HepG2 (cell line): ENCODE data around the gene PALM. TPM values are rescaled to one million over a fixed set of nuclear protein-coding genes. Genes with fewer than 3 reads are reported as not detected.
A peak's percentile ranks its signal among the peaks of the same experiment; 100 is the strongest.

ENCODE experiments used
- BRD4 ChIP-seq: sonication (generic); formaldehyde crosslinking; IDR thresholded peaks from 2 replicates; pipeline ENCODE4 v1.4.0; 2020; ENCODE audit warnings: missing genetic modification reagents
- CCAR2 ChIP-seq: fragments of 200-400 bp; formaldehyde crosslinking; optimal IDR thresholded peaks from 2 replicates; pipeline ENCODE3; 2018; ENCODE audit warnings: low read depth, mild to moderate bottlenecking, low read length, moderate library complexity
- CREM ChIP-seq, 2 experiments: sonication (generic) in 1 of 2; formaldehyde crosslinking in 1 of 2; IDR thresholded peaks; 2 replicates each; pipeline versions ENCODE4 v1.4.0 to v1.6.1; 2016 to 2020; ENCODE audit warnings: antibody characterized with exemption in 1 of 2, mild to moderate bottlenecking in 1 of 2, missing genetic modification reagents in 1 of 2
- ELF1 ChIP-seq: sonication (generic); formaldehyde crosslinking; IDR thresholded peaks from 2 replicates; pipeline ENCODE4 v1.4.0; 2020; ENCODE audit warnings: missing genetic modification reagents
- GATA4 ChIP-seq: sonication (generic); IDR thresholded peaks from 2 replicates; pipeline ENCODE4 v1.6.1; 2016; ENCODE audit warnings: antibody characterized with exemption, low read depth, borderline replicate concordance
- JDP2 ChIP-seq: sonication (generic); formaldehyde crosslinking; IDR thresholded peaks from 2 replicates; pipeline ENCODE4 v1.8.1; 2022; ENCODE audit warnings: missing genetic modification reagents, borderline replicate concordance
- KAT8 ChIP-seq: IDR thresholded peaks from 2 replicates; pipeline ENCODE4 v1.6.1; 2016; ENCODE audit warnings: missing genetic modification reagents, missing compliant biosample characterization
- MAFF ChIP-seq: IDR thresholded peaks from 2 replicates; pipeline ENCODE4 v1.6.1; 2011; ENCODE audit warnings: low read depth, low read length, improper control_type of control experiment
- MTA1 ChIP-seq: sonication (generic); formaldehyde crosslinking; IDR thresholded peaks from 2 replicates; pipeline ENCODE4 v1.4.0; 2020; ENCODE audit warnings: missing genetic modification reagents, mild to moderate bottlenecking, borderline replicate concordance
- MYNN ChIP-seq: sonication (generic); formaldehyde crosslinking; IDR thresholded peaks from 2 replicates; pipeline ENCODE4 v1.4.0; 2020; ENCODE audit warnings: mild to moderate bottlenecking, low read depth, missing genetic modification reagents
- NFATC3 ChIP-seq: sonication (generic); formaldehyde crosslinking; IDR thresholded peaks from 2 replicates; pipeline ENCODE4 v1.5.1; 2020; ENCODE audit warnings: mild to moderate bottlenecking, missing genetic modification reagents
- NKX3-1 ChIP-seq: sonication (generic); formaldehyde crosslinking; IDR thresholded peaks from 2 replicates; pipeline ENCODE4 v1.5.0; 2020; ENCODE audit warnings: missing genetic modification reagents
- RXRA ChIP-seq: sonication (generic); formaldehyde crosslinking; IDR thresholded peaks from 2 replicates; pipeline ENCODE4 v1.5.1; 2020; ENCODE audit warnings: missing genetic modification reagents
- RXRB ChIP-seq: IDR thresholded peaks from 2 replicates; pipeline ENCODE4 v1.6.1; 2016; ENCODE audit warnings: borderline replicate concordance, missing genetic modification reagents, missing compliant biosample characterization
- TAF1 ChIP-seq: sonication (generic); formaldehyde crosslinking; IDR thresholded peaks from 2 replicates; pipeline ENCODE4 v1.4.0; 2020; ENCODE audit warnings: missing genetic modification reagents
- ZBTB21 ChIP-seq: sonication (generic); formaldehyde crosslinking; IDR thresholded peaks from 2 replicates; pipeline ENCODE4 v1.4.0; 2020; ENCODE audit warnings: missing genetic modification reagents
- ZFX ChIP-seq: sonication (generic); formaldehyde crosslinking; IDR thresholded peaks from 2 replicates; pipeline ENCODE4 v1.4.0; 2020; ENCODE audit warnings: mild to moderate bottlenecking, low read depth, missing genetic modification reagents, moderate library complexity
- ZNF12 ChIP-seq: sonication (generic); formaldehyde crosslinking; IDR thresholded peaks from 2 replicates; pipeline ENCODE4 v1.5.0; 2020; ENCODE audit warnings: missing genetic modification reagents
- ZNF205 ChIP-seq: IDR thresholded peaks from 2 replicates; pipeline ENCODE4 v1.6.1; 2018; ENCODE audit warnings: missing biosample characterization, missing genetic modification reagents
- ZNF292 ChIP-seq: sonication (generic); formaldehyde crosslinking; IDR thresholded peaks from 2 replicates; pipeline ENCODE4 v1.8.1; 2022; ENCODE audit warnings: mild to moderate bottlenecking, low read depth, missing genetic modification reagents, borderline replicate concordance
- ZNF337 ChIP-seq: sonication (generic); formaldehyde crosslinking; IDR thresholded peaks from 2 replicates; pipeline ENCODE4 v1.5.1; 2020; ENCODE audit warnings: missing genetic modification reagents, low read depth, mild to moderate bottlenecking, borderline replicate concordance
- ZSCAN29 ChIP-seq: sonication (generic); formaldehyde crosslinking; conservative IDR thresholded peaks from 2 replicates; pipeline ENCODE4 v1.4.0; 2020; ENCODE audit warnings: mild to moderate bottlenecking, missing genetic modification reagents
- polyA plus RNA-seq, 8 experiments: library from polyadenylated mRNA; depleted of rRNA in 3 of 8; stranded (reverse) in 7 of 8; unstranded in 1 of 8; fragments of >200 nt; fragmentation: Illumina TruSeq in 4 of 8; extraction: Trizol in 4 of 8; gene quantifications; 2 replicates each; pipeline versions ENCODE4 v1.2.1 to v1.2.3, GENCODE V29; 2011 to 2016; ENCODE audit warnings: low read depth in 4 of 8, missing spikeins in 1 of 8, mixed read lengths in 1 of 8; ENCODE audit not compliant: insufficient read depth in 1 of 8
- total RNA-seq, 5 experiments: library from RNA; depleted of rRNA; stranded (reverse); fragments of >200 nt; fragmentation: Illumina TruSeq; extraction: Trizol; gene quantifications; 2 replicates each; pipeline ENCODE4 v1.2.3, GENCODE V29; 2016; ENCODE audit warnings: low read depth in 1 of 5
- TF ChIP-seq, protein P1 (sequence below): sonication (generic); formaldehyde crosslinking; IDR thresholded peaks from 2 replicates; pipeline ENCODE4 v1.5.0; 2020; ENCODE audit warnings: missing genetic modification reagents
- TF ChIP-seq, protein P2 (sequence below): sonication (generic); formaldehyde crosslinking; IDR thresholded peaks from 2 replicates; pipeline ENCODE4 v1.4.0; 2020; ENCODE audit warnings: low read depth, mild to moderate bottlenecking, missing genetic modification reagents
- TF ChIP-seq, protein P3 (sequence below): sonication (generic); formaldehyde crosslinking; IDR thresholded peaks from 2 replicates; pipeline ENCODE4 v1.4.0; 2020; ENCODE audit warnings: mild to moderate bottlenecking, missing genetic modification reagents
- TF ChIP-seq, protein P4 (sequence below): sonication (generic); formaldehyde crosslinking; IDR thresholded peaks from 2 replicates; pipeline ENCODE4 v1.8.0; 2022; ENCODE audit warnings: missing genetic modification reagents, mild to moderate bottlenecking, borderline replicate concordance

The PALM gene
- total and polyA plus RNA-seq, 2 of the 13 experiments (the other 11 are each of a cell fraction or from before 2014, with no cell fraction given) = 4.0 to 9.7 TPM

DNA sequence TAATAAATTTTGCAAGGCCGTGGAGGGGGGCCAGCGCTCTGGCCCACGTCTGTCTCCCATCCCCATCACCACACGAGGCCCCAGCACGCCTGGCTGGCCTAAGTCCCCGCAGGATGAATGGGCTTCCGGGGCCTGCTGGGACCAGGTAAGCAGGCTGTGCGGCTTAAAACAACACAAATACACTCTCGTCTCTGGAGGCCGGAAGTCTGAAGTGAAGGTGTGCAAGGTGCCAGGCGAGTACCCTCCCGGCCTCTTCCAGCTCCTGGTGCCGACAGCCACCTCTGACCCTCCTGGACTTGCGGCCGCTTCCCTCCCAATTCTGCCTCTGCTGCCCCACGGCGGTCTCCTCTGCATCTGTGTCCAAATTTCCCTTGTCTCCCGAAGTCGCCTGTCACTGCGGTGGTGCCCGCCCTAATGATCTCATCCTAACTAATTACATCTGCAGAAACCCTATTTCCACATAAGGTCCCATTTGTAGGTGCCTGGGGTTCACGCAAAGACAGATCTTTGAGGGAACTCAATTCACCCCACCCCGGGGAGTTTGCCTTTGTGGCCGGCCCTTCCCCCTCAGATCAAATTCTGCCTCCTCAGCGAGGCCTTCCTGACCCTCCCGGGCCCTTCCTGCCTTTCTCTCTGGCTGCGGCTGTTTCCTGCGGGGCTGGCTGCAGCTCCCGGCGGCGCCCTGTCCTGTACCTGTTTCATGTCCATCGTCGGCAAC is 80.4 kb downstream of the PALM start (continued):
- TF ChIP-seq MAFF = no peak
- no peak for TF ChIP-seq CREM (IDR thresholded peaks at IDR 0.05)
- TF ChIP-seq CREM (CRISPR knock-in tag; IDR thresholded peaks at IDR 0.05) = no peak
- TF ChIP-seq ZNF205 (CRISPR knock-in tag) = no peak
- TF ChIP-seq, protein P1, sequence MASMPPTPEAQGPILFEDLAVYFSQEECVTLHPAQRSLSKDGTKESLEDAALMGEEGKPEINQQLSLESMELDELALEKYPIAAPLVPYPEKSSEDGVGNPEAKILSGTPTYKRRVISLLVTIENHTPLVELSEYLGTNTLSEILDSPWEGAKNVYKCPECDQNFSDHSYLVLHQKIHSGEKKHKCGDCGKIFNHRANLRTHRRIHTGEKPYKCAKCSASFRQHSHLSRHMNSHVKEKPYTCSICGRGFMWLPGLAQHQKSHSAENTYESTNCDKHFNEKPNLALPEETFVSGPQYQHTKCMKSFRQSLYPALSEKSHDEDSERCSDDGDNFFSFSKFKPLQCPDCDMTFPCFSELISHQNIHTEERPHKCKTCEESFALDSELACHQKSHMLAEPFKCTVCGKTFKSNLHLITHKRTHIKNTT (CRISPR knock-in tag) = no peak
- TF ChIP-seq ELF1 (CRISPR knock-in tag) = peak; percentile 71
- no peak for TF ChIP-seq ZBTB21 (CRISPR knock-in tag)
- 0 out of 2 replicates have a peak, but pooled peaks have one; percentile 15 for TF ChIP-seq GATA4
- TF ChIP-seq, protein P2, sequence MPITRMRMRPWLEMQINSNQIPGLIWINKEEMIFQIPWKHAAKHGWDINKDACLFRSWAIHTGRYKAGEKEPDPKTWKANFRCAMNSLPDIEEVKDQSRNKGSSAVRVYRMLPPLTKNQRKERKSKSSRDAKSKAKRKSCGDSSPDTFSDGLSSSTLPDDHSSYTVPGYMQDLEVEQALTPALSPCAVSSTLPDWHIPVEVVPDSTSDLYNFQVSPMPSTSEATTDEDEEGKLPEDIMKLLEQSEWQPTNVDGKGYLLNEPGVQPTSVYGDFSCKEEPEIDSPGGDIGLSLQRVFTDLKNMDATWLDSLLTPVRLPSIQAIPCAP (CRISPR knock-in tag) = no peak
- peak; percentile 79 for TF ChIP-seq ZFX (CRISPR knock-in tag)
- peak; percentile 51; the same call in 1 of the 2 replicates for TF ChIP-seq ZNF337 (CRISPR knock-in tag)
- TF ChIP-seq, protein P3, sequence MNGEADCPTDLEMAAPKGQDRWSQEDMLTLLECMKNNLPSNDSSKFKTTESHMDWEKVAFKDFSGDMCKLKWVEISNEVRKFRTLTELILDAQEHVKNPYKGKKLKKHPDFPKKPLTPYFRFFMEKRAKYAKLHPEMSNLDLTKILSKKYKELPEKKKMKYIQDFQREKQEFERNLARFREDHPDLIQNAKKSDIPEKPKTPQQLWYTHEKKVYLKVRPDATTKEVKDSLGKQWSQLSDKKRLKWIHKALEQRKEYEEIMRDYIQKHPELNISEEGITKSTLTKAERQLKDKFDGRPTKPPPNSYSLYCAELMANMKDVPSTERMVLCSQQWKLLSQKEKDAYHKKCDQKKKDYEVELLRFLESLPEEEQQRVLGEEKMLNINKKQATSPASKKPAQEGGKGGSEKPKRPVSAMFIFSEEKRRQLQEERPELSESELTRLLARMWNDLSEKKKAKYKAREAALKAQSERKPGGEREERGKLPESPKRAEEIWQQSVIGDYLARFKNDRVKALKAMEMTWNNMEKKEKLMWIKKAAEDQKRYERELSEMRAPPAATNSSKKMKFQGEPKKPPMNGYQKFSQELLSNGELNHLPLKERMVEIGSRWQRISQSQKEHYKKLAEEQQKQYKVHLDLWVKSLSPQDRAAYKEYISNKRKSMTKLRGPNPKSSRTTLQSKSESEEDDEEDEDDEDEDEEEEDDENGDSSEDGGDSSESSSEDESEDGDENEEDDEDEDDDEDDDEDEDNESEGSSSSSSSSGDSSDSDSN (CRISPR knock-in tag) = peak; percentile 83
- peak; percentile 50; the same call in 1 of the 2 replicates for TF ChIP-seq TAF1 (CRISPR knock-in tag)
- TF ChIP-seq NFATC3 (CRISPR knock-in tag) = no peak
- TF ChIP-seq CCAR2 = peak; percentile 9
- no peak for TF ChIP-seq NKX3-1 (CRISPR knock-in tag)
- no peak for TF ChIP-seq MTA1 (CRISPR knock-in tag)
- no peak for TF ChIP-seq MYNN (CRISPR knock-in tag)
- 0 out of 2 replicates have a peak, but pooled peaks have one; percentile 12 for TF ChIP-seq ZNF12 (CRISPR knock-in tag)
- no peak for TF ChIP-seq JDP2 (CRISPR knock-in tag)
- TF ChIP-seq, protein P4, sequence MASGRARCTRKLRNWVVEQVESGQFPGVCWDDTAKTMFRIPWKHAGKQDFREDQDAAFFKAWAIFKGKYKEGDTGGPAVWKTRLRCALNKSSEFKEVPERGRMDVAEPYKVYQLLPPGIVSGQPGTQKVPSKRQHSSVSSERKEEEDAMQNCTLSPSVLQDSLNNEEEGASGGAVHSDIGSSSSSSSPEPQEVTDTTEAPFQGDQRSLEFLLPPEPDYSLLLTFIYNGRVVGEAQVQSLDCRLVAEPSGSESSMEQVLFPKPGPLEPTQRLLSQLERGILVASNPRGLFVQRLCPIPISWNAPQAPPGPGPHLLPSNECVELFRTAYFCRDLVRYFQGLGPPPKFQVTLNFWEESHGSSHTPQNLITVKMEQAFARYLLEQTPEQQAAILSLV (CRISPR knock-in tag) = peak; percentile 33; the same call in 1 of the 2 replicates
- TF ChIP-seq RXRB (CRISPR knock-in tag) = no peak; the same call in 1 of the 2 replicates
- 0 out of 2 replicates have a peak, but pooled peaks have one; percentile 51 for TF ChIP-seq ZNF292 (CRISPR knock-in tag)
- TF ChIP-seq KAT8 (CRISPR knock-in tag) = no peak
- TF ChIP-seq RXRA (CRISPR knock-in tag) = peak; percentile 47; the same call in 1 of the 2 replicates
- no peak for TF ChIP-seq BRD4 (CRISPR knock-in tag)
- TF ChIP-seq ZSCAN29 = 0 out of 2 replicates have a peak, but pooled peaks have one; percentile 1
